Measurements from ENCODE around the gene HNRNPCL4.
"Not testable (repeated sequence)": the region's sequence is repeated elsewhere in the genome, so short reads cannot be mapped to it uniquely, and the experiment has no call there.

HNRNPCL4 gene

GRCh38 chr1:13165531-13165930 lies at the start of gene HNRNPCL4:
Gene HNRNPCL4, minus strand, starts transcription at chr1:13165631. Its CDS starts 164 bp downstream, at chr1:13165467.
- DNase-seq: not testable (repeated sequence)

- DNase-seq: not testable (repeated sequence)
Observed at GRCh38 chr1:13208712-13209111, 43.3 kb upstream of the HNRNPCL4 start.

- not testable (repeated sequence) for DNase-seq
Observed at GRCh38 chr1:13201309-13201708, 35.9 kb upstream of the HNRNPCL4 start, which contains the start of gene PRAMEF13. Gene PRAMEF13, minus strand, starts transcription at chr1:13201409. Its CDS starts 1,820 bp downstream, at chr1:13199589.

GRCh38 chr1:13171548-13171947 lies 6.1 kb upstream of the HNRNPCL4 start, which contains the start of gene PRAMEF9:
Gene PRAMEF9, plus strand, starts transcription at chr1:13171848. Its CDS starts 3,433 bp downstream, at chr1:13175281.
- not testable (repeated sequence) for DNase-seq

GRCh38 chr1:13155909-13156308 lies 9.5 kb downstream of the HNRNPCL4 start, which contains the start of gene PRAMEF26:
Gene PRAMEF26, minus strand, starts transcription at chr1:13156009. Its CDS starts 2,914 bp downstream, at chr1:13153095.
- DNase-seq: not testable (repeated sequence)

GRCh38 chr1:13116754-13117153 lies 48.7 kb downstream of the HNRNPCL4 start, which contains the start of gene HNRNPCL2:
Gene HNRNPCL2, minus strand, starts transcription at chr1:13116854. Its CDS starts 454 bp downstream, at chr1:13116400.
- DNase-seq: not testable (repeated sequence)

Measured in NCI-H1417 (cell line).